ENCODE data around the gene NBEAL1.
"Not testable (repeated sequence)": the region's sequence is repeated elsewhere in the genome, so short reads cannot be mapped to it uniquely, and the experiment has no call there.

The NBEAL1 gene

GRCh38 chr2:203014456-203015199, at the start of gene NBEAL1:
TSS of gene NBEAL1 (plus strand) at chr2:203014875. CDS start at chr2:203016385, 1,510 bp downstream.
- ATAC-seq (peak; percentile 97), DNase-seq (ENCODE audit: low spot score in 2 of 2) (peak; percentile 98 to 99)
- peak within 1 kb of the TSS; percentile 96 for H3K27ac Mint-ChIP-seq
- H3K9me3 Mint-ChIP-seq: no peaks in the 10 kb centered on the region
- H3K4me3 Mint-ChIP-seq: peak within 1 kb of the TSS; percentile 96
- no peaks in the 10 kb centered on the region for H3K36me3 Mint-ChIP-seq
- H3K4me1 Mint-ChIP-seq: peaks cover 31% of the 10 kb centered on the region

DNA sequence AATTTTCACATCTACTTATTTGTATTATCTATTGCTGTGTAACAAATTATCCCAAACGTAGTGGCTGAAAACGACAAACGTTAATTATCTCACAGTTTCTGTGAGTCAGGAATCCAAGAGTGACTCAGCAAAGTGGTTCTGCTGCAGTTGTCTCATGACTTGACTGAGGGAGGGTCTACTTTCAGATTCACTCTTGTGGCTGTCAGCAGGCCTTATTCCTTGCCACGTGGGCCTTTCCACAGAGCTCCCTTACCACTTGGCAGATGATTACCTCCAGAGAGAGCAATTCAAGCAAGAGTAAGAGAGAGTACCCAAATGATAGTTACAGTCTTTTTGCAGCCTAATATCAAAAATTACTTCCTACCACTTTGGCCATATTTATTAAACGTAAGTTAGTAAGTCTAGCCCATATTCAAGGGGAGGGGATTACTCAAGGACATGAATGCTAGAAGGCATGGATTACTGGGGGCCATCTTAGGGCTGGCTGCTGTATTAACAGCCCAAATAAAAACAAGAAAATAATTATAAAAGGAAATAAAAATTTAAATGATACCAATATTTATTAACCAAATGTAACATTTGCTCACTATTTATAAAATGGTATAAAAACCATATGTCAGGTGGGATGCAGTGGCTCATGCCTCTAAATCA, 48.7 kb upstream of the NBEAL1 start:
- DNase-seq (ENCODE audit: low spot score in 2 of 2) (peak in 1 of 2 donors; percentile 57), ATAC-seq (peak; percentile 95)
- Mint-ChIP-seq H3K4me1 (no peaks in the 10 kb centered on the region), H3K4me3 (no peak overlapping the region), H3K36me3 (peaks cover 4% of the 10 kb centered on the region), H3K27ac (no peak overlapping the region), H3K9me3 (no peaks in the 10 kb centered on the region)

DNA sequence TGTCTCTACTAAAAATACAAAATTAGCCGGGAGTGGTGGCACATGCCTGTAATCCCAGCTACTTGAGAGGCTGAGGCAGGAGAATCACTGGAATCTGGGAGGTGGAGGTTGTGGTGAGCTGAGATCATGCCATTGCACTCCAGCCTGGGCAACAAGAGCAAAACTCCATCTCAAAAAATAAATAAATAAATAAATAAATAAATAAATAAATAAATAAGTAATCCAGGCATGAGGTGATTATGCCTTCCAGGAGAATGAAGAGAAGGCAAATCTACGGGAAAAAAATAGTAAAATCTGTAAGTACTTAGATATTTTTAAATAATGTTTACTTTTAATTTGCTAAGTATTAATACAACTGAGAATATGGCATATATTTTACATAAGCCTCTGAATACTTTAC, 45.3 kb upstream of the NBEAL1 start:
- not testable (repeated sequence) for H3K4me1 Mint-ChIP-seq; H3K4me3 Mint-ChIP-seq; ATAC-seq; DNase-seq (ENCODE audit: low spot score in 2 of 2); H3K27ac Mint-ChIP-seq; H3K9me3 Mint-ChIP-seq
- H3K36me3 Mint-ChIP-seq: peaks cover 13% of the 10 kb centered on the region

DNA sequence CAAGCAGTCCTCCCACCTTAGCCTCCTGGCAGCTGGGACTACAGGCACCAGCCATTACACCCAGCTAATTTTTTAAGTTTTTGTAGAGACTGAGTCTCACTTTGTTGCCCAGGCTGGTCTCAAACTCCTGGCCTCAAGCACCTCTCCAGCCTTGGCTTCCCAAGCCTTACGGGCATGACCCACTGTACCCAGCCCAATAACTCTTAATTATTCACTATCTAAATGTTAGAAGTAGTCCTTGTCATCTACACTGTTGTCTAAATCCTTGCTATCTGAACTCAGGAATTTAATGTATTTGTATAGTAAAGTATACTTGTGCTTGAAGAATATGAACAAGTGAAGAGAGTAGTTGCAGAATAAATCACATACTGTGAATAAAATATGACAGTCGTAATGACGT, 37.9 kb upstream of the NBEAL1 start:
- DNase-seq (ENCODE audit: low spot score in 2 of 2): no peak
- Mint-ChIP-seq H3K4me1 (no peaks in the 10 kb centered on the region), H3K27ac (no peak overlapping the region), H3K4me3 (no peak overlapping the region), H3K36me3 (peaks cover 17% of the 10 kb centered on the region), H3K9me3 (no peaks in the 10 kb centered on the region)
- no peak for ATAC-seq

DNA sequence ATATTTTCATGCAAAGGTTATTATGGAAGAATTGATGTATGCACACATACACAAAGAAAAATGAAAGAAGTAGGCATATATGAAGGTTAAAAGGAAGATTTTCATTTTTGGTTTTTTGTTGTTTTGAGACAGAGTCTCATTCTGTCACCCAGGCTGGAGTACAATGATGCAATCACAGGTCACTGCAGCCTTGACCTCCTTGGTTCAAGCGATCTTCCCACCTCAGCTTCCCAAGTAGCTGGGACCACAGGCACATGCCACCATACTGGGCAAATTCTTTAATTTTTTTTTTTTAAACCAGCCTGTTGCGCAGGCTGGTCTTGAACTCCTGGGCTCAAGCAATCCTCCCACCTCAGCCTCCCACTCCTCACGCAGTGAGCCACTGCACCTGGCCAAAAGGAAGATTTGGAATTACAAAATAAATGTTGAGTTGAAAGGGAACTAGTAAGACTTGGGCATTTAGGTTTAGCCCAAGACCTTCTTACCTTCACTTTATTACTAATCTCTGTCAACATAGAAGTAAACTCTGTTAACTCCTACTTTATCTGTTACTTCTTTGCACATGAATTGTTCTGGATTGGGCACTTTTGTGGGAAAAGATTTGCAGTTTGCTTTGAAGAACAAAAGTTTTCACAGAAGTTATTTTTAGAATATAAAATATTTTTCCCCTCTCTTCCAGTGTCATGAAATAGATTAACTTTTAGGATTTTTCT, 31.7 kb upstream of the NBEAL1 start:
- H3K27ac Mint-ChIP-seq: peak overlapping the region; percentile 18
- ATAC-seq (no peak), DNase-seq (ENCODE audit: low spot score in 2 of 2) (no peak)
- no peaks in the 10 kb centered on the region for H3K9me3 Mint-ChIP-seq
- H3K4me3 Mint-ChIP-seq: no peak overlapping the region
- peaks cover 19% of the 10 kb centered on the region for H3K36me3 Mint-ChIP-seq
- no peaks in the 10 kb centered on the region for H3K4me1 Mint-ChIP-seq

DNA sequence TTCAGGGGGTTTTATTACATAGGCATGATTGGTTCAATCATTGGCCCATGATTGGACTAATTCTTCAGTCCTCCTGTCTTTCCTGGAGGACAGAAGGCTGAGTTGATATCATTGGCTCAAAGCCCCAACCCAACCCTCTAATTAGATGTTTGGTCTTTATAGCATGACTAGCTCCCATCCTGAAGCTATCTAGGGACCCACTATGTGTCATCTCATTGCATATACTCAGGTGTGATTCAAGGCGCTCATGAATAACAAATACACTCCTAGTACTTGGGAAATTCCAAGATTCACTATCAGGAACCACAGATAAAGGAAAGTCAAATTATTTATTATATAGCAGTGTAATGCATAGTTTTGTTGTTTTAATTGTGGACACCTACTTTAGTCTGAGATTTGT, 24.9 kb upstream of the NBEAL1 start:
- H3K9me3 Mint-ChIP-seq: no peaks in the 10 kb centered on the region
- no peaks in the 10 kb centered on the region for H3K4me1 Mint-ChIP-seq
- H3K4me3 Mint-ChIP-seq: no peak overlapping the region
- H3K27ac Mint-ChIP-seq: no peak overlapping the region
- ATAC-seq (no peak), DNase-seq (ENCODE audit: low spot score in 2 of 2) (no peak)
- H3K36me3 Mint-ChIP-seq: no peaks in the 10 kb centered on the region

DNA sequence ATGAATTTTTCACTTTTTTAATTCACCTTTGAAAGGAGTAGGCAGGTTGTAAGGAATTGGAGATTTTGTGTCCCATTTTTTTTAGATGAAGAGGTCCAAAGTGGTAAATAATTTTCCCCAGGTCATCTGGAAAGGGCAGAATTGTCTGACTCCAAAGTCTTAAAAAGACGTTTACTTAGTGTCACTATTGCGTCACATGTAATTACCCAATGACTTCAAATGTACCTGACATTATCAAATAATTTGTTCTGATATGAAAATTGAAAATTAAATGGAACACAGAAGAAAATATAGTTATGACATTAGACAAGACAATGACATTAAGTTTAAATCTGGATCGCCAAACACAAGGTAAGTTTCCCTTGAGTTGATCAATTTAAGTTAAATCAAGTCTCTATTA, 24.2 kb upstream of the NBEAL1 start:
- ATAC-seq (no peak), DNase-seq (ENCODE audit: low spot score in 2 of 2) (no peak)
- Mint-ChIP-seq H3K4me1 (no peaks in the 10 kb centered on the region), H3K4me3 (no peak overlapping the region), H3K9me3 (no peaks in the 10 kb centered on the region), H3K27ac (no peak overlapping the region), H3K36me3 (no peaks in the 10 kb centered on the region)

- not testable (repeated sequence) for DNase-seq (ENCODE audit: low spot score in 2 of 2); H3K27ac Mint-ChIP-seq; H3K36me3 Mint-ChIP-seq; H3K4me3 Mint-ChIP-seq; H3K9me3 Mint-ChIP-seq; ATAC-seq; H3K4me1 Mint-ChIP-seq
Observed at GRCh38 chr2:202997113-202997512, 17.6 kb upstream of the NBEAL1 start.

GRCh38 chr2:203002054-203002821, 12.4 kb upstream of the NBEAL1 start:
- no peak for ATAC-seq
- Mint-ChIP-seq H3K4me1 (no peaks in the 10 kb centered on the region), H3K9me3 (no peaks in the 10 kb centered on the region), H3K27ac (no peak overlapping the region), H3K4me3 (no peak overlapping the region), H3K36me3 (no peaks in the 10 kb centered on the region)
- no peak for DNase-seq (ENCODE audit: low spot score in 2 of 2)

GRCh38 chr2:203003716-203004115, 11.0 kb upstream of the NBEAL1 start:
- ATAC-seq: no peak
- no peak overlapping the region for H3K4me3 Mint-ChIP-seq
- H3K27ac Mint-ChIP-seq: no peak overlapping the region
- DNase-seq (ENCODE audit: low spot score in 2 of 2): no peak
- H3K4me1 Mint-ChIP-seq: no peaks in the 10 kb centered on the region
- no peaks in the 10 kb centered on the region for H3K36me3 Mint-ChIP-seq
- H3K9me3 Mint-ChIP-seq: no peaks in the 10 kb centered on the region

- Mint-ChIP-seq H3K9me3 (no peaks in the 10 kb centered on the region), H3K4me3 (no peak overlapping the region), H3K27ac (no peak overlapping the region), H3K4me1 (peaks cover 31% of the 10 kb centered on the region), H3K36me3 (no peaks in the 10 kb centered on the region)
- no peak for ATAC-seq
- no peak for DNase-seq (ENCODE audit: low spot score in 2 of 2)
Observed at GRCh38 chr2:203016716-203017115, 2.0 kb downstream of the NBEAL1 start.

GRCh38 chr2:203018181-203018580, 3.5 kb downstream of the NBEAL1 start:
- H3K27ac Mint-ChIP-seq: no peak overlapping the region
- DNase-seq (ENCODE audit: low spot score in 2 of 2): no peak
- H3K9me3 Mint-ChIP-seq: no peaks in the 10 kb centered on the region

GRCh38 chr2:203019142-203019541, 4.5 kb downstream of the NBEAL1 start:
- Mint-ChIP-seq H3K9me3 (no peaks in the 10 kb centered on the region), H3K4me3 (no peak overlapping the region), H3K4me1 (peaks cover 31% of the 10 kb centered on the region), H3K36me3 (no peaks in the 10 kb centered on the region), H3K27ac (no peak overlapping the region)
- DNase-seq (ENCODE audit: low spot score in 2 of 2): no peak
- ATAC-seq: no peak

More at GRCh38 chr2:203018181-203018580, 3.5 kb downstream of the NBEAL1 start:
- Mint-ChIP-seq H3K4me1 (peaks cover 31% of the 10 kb centered on the region), H3K4me3 (peak overlapping the region; percentile 36), H3K36me3 (no peaks in the 10 kb centered on the region)
- peak; percentile 0 for ATAC-seq

GRCh38 chr2:203021991-203022390, 7.3 kb downstream of the NBEAL1 start:
- no peaks in the 10 kb centered on the region for H3K36me3 Mint-ChIP-seq
- ATAC-seq (no peak), DNase-seq (ENCODE audit: low spot score in 2 of 2) (no peak)
- no peaks in the 10 kb centered on the region for H3K9me3 Mint-ChIP-seq
- no peak overlapping the region for H3K4me3 Mint-ChIP-seq
- H3K27ac Mint-ChIP-seq: no peak overlapping the region
- peaks cover 17% of the 10 kb centered on the region for H3K4me1 Mint-ChIP-seq

DNA sequence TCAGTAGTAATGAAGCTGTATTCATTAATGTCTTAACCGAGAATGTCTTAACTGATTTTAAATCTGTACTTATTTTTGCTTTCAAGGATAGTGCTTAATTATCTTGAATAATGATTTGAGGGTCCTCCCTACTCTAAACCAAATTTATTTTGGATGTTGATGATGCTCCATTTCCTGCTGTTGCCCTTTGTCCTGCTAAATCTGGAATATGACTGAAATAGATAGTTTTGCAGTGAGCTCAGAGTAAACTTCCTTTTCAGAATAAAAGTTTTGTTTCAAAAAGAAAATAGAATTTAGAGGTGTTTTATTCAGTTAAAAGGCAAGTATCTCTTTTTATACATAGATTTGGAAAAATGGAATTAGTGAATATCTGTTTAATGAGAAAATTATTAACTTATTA, 8.1 kb downstream of the NBEAL1 start:
- Mint-ChIP-seq H3K4me1 (peaks cover 17% of the 10 kb centered on the region), H3K9me3 (no peaks in the 10 kb centered on the region), H3K36me3 (no peaks in the 10 kb centered on the region), H3K4me3 (no peak overlapping the region), H3K27ac (no peak overlapping the region)
- no peak for ATAC-seq
- DNase-seq (ENCODE audit: low spot score in 2 of 2): no peak
